ENCODE results near the gene VWA8. TPM values are rescaled to one million over a fixed set of nuclear protein-coding genes. Genes with fewer than 3 reads are reported as not detected.
"Not testable (repeated sequence)": the region's sequence is repeated elsewhere in the genome, so short reads cannot be mapped to it uniquely, and the experiment has no call there.

VWA8 gene
- polyA plus RNA-seq, 1 of the 3 experiments (the other 2 are of a cell fraction): 5.5 TPM

- POLR2A ChIA-PET: no interaction called here
- 100% methylated on average over 1 of the region's 1 CpG for WGBS (ENCODE audit: low lambda C conversion rate)
- no peaks in the 10 kb centered on the region for H3K9me2 ChIP-seq
- no peak overlapping the region for H3K4me2 ChIP-seq
- TF ChIP-seq RAD21 (IDR thresholded peaks at IDR 0.05; ENCODE audit: low read length) (no peak), MXI1 (IDR thresholded peaks at IDR 0.05; ENCODE audit: low read depth, low read length) (no peak), RCOR1 (IDR thresholded peaks at IDR 0.05; ENCODE audit: low read length) (no peak), USF1 (IDR thresholded peaks at IDR 0.05; ENCODE audit: borderline replicate concordance, low read depth) (no peak), FOXJ3 (CRISPR knock-in tag; IDR thresholded peaks at IDR 0.05) (no peak), PBX3 (IDR thresholded peaks at IDR 0.05) (no peak), USF2 (IDR thresholded peaks at IDR 0.05; ENCODE audit: borderline replicate concordance, low read depth, low read length) (no peak), JUND (IDR thresholded peaks at IDR 0.05) (no peak), MEF2A (IDR thresholded peaks at IDR 0.05; ENCODE audit: borderline replicate concordance, low read depth) (no peak), SMC3 (IDR thresholded peaks at IDR 0.05; ENCODE audit: low read depth, low read length) (no peak), SIN3A (IDR thresholded peaks at IDR 0.05; ENCODE audit: borderline replicate concordance, low read depth, low read length) (no peak)
- no peaks in the 10 kb centered on the region for H3K9me3 ChIP-seq
- no peaks in the 10 kb centered on the region for H3K27me3 ChIP-seq (ENCODE audit: insufficient read depth)
- H2AFZ ChIP-seq (ENCODE audit: low read depth): no peak overlapping the region
- H3K4me3 ChIP-seq (ENCODE audit: low read depth in 2 of 2, low read length in 1 of 2): no peak overlapping the region
- peaks cover 4% of the 10 kb centered on the region for H3F3A ChIP-seq (replicated peaks; ENCODE audit: insufficient read depth)
- peaks cover 14 to 16% of the 10 kb centered on the region in 2 experiments for H3K36me3 ChIP-seq (replicated peaks in 1 of 2; ENCODE audit: control insufficient read depth in 1 of 2, insufficient read depth in 2 of 2, low read length in 1 of 2)
- peaks cover 0 to 3% of the 10 kb centered on the region in 2 experiments; a peak in 1 of 4 replicates for H3K4me1 ChIP-seq (ENCODE audit: control insufficient read depth in 1 of 2, insufficient read depth in 2 of 2, low read depth in 1 of 2, low read length in 1 of 2)
- DNase-seq: no peak
- H3K79me2 ChIP-seq (ENCODE audit: insufficient read depth): no peaks in the 10 kb centered on the region
- CTCF ChIA-PET: no interaction called here
- no peaks in the 10 kb centered on the region for H4K20me1 ChIP-seq (ENCODE audit: insufficient read depth)
- H3K9ac ChIP-seq: no peak overlapping the region
- H3K27ac ChIP-seq (ENCODE audit: low read depth in 2 of 2, low read length in 1 of 2): no peak overlapping the region
Measured at GRCh38 chr13:41809962-41810361, 150.9 kb downstream of the VWA8 start.

GRCh38 chr13:41803445-41803735 is 157.5 kb downstream of the VWA8 start:
- H3K9me2 ChIP-seq; H2AFZ ChIP-seq (ENCODE audit: low read depth); H3K27me3 ChIP-seq (ENCODE audit: insufficient read depth); H3K9ac ChIP-seq; H3K4me3 ChIP-seq (ENCODE audit: low read depth in 2 of 2, low read length in 1 of 2); H3K4me2 ChIP-seq; H3K9me3 ChIP-seq; H3F3A ChIP-seq (replicated peaks; ENCODE audit: insufficient read depth); POLR2A ChIA-PET; DNase-seq; H4K20me1 ChIP-seq (ENCODE audit: insufficient read depth); H3K27ac ChIP-seq (ENCODE audit: low read depth in 2 of 2, low read length in 1 of 2); H3K4me1 ChIP-seq (ENCODE audit: control insufficient read depth in 1 of 2, insufficient read depth in 2 of 2, low read depth in 1 of 2, low read length in 1 of 2); H3K79me2 ChIP-seq (ENCODE audit: insufficient read depth): not testable (repeated sequence)
- H3K36me3 ChIP-seq (replicated peaks in 1 of 2; ENCODE audit: control insufficient read depth in 1 of 2, insufficient read depth in 2 of 2, low read length in 1 of 2): peaks cover 3 to 13% of the 10 kb centered on the region in 2 experiments
- CTCF ChIA-PET: interaction anchor here (1.3 kb wide), 1 partner anchor 15 kb away, joined by 3 read pairs; no protein-coding TSS in a partner anchor
- 93% methylated on average over 3 of the region's 3 CpGs for WGBS (ENCODE audit: low lambda C conversion rate)
